Muscle of leg (tissue), 16 donors: ENCODE measurements around the gene ZC3H12A. TPM values are rescaled to one million over a fixed set of nuclear protein-coding genes. Genes with fewer than 3 reads are reported as not detected.

Source experiments
- DNase-seq: peaks from one replicate; pipeline ENCODE4 v3.0.0; 2013
- H3K27ac ChIP-seq: one replicate; pipeline ENCODE4 v1.5.1; 2013; ENCODE audit warnings: mild to moderate bottlenecking, low read length, control low read depth
- H3K27me3 ChIP-seq: one replicate; pipeline ENCODE4 v1.6.1; 2013; ENCODE audit warnings: low read length; ENCODE audit not compliant: control insufficient read depth, insufficient read depth
- H3K36me3 ChIP-seq: one replicate; pipeline ENCODE4 v1.6.1; 2013; ENCODE audit warnings: low read length; ENCODE audit not compliant: control insufficient read depth, insufficient read depth
- H3K4me1 ChIP-seq: one replicate; pipeline ENCODE4 v1.6.1; 2013; ENCODE audit warnings: low read length; ENCODE audit not compliant: control insufficient read depth, insufficient read depth
- H3K4me3 ChIP-seq: one replicate; pipeline ENCODE4 v1.5.1; 2013; ENCODE audit warnings: low read length, control low read depth
- H3K9me3 ChIP-seq: replicated peaks from 2 replicates; pipeline ENCODE4 v1.6.1; 2013; ENCODE audit warnings: low read depth, low read length; ENCODE audit not compliant: control insufficient read depth
- WGBS: methylation state at CpG from one replicate; pipeline ENCODE4 v1.1.5; 2013; ENCODE audit warnings: missing lambda C conversion rate; ENCODE audit not compliant: insufficient coverage; 5-methylcytosine and 5-hydroxymethylcytosine counted together
- long read RNA-seq, 11 donors: transcript quantifications; one replicate each; lab custom pipeline, GENCODE V29; 2026
- polyA plus RNA-seq, 8 donors: library from polyadenylated mRNA; unstranded; fragments of 120-200 nt; gene quantifications; one replicate each; pipeline versions ENCODE4 v1.2.1 to v1.2.3, GENCODE V29; 2013; ENCODE audit warnings: inconsistent platforms in 1 of 8, low replicate concordance in 1 of 8; ENCODE audit not compliant: insufficient read length in 8 of 8, insufficient read depth in 1 of 8
- total RNA-seq: library from RNA; stranded (reverse); fragments of 120-200 nt; gene quantifications from one replicate; pipeline ENCODE4 v1.2.4, GENCODE V29; 2013

Gene ZC3H12A
- total RNA-seq: 0.93 TPM
- 1 to 10 TPM in 7 of 8 donors, under 1 TPM in 1; 0.59 to 2.1 (median 1.1) TPM for polyA plus RNA-seq
- long read RNA-seq, donor 1: 0 reads
- long read RNA-seq, donor 2: 0 reads
- long read RNA-seq, donor 3: 0 reads
- long read RNA-seq, donor 4, partial matches to known transcripts: 0 of 1 reads
- long read RNA-seq, donor 4, other reads (novel, unspliced or antisense): 0 of 1 reads
- long read RNA-seq, donor 5: 0 reads
- long read RNA-seq, donor 6: 0 reads
- long read RNA-seq, donor 7, partial matches to known transcripts: 0 of 1 reads
- long read RNA-seq, donor 7, other reads (novel, unspliced or antisense): 0 of 1 reads
- long read RNA-seq, donor 8: 0 reads
- long read RNA-seq, donor 9: 0 reads
- long read RNA-seq, donor 10: 0 reads
- long read RNA-seq, donor 11: 0 reads

DNA sequence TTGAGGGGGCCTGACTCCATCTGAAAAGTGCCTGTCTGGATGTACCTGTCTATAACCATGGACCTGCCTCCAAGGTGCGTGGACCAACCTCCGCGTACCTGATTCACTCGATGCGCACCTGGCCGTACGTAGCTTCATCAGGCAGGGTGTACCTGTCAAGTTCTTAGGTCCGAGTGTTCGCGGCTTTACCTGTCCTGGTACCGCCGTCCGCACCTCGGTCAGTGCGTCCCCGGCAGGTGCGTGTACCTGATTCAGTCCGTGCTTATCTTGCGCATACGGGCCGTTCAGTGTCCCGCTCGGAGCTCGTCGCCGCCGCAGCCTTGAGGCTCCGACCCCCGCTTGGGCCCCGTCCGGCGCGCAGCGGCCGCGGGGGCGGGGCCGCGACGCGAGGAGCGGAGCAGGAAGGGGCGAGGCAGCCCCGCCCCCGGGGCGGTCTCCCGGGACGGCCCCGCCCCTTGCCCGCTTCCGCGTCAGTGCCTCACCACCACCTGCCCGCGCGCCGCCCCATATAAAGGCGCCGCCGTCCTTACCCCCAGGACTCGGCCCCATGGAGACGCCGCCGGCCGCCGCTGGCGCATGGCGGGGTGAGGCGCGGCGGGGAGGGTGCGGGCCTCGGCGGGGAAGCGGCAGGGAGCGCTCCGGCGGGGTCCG lies at the start of gene ZC3H12A:
TSS of gene ZC3H12A (plus strand) at position 535 of the 651 bp plus-strand sequence. CDS start 917 bp downstream, outside the sequence.
- Histone ChIP-seq H3K4me3 (peak within 1 kb of the TSS; percentile 68), H3K9me3 (no peaks in the 10 kb centered on the region), H3K36me3 (peaks cover 21% of the 10 kb centered on the region), H3K27ac (no peak within 1 kb of the TSS), H3K4me1 (peaks cover 57% of the 10 kb centered on the region), H3K27me3 (no peaks in the 10 kb centered on the region)
- under 1% methylated on average over 60 of the region's 78 CpGs for WGBS
- DNase-seq: peak; percentile 91

- Histone ChIP-seq H3K27me3 (no peaks in the 10 kb centered on the region), H3K36me3 (no peaks in the 10 kb centered on the region), H3K9me3 (no peaks in the 10 kb centered on the region), H3K4me1 (no peaks in the 10 kb centered on the region), H3K27ac (no peak overlapping the region), H3K4me3 (no peak overlapping the region)
- WGBS: 46% methylated on average over 3 of the region's 5 CpGs
- DNase-seq: no peak
Measured at GRCh38 chr1:37425221-37425620, 49.2 kb upstream of the ZC3H12A start.

DNA sequence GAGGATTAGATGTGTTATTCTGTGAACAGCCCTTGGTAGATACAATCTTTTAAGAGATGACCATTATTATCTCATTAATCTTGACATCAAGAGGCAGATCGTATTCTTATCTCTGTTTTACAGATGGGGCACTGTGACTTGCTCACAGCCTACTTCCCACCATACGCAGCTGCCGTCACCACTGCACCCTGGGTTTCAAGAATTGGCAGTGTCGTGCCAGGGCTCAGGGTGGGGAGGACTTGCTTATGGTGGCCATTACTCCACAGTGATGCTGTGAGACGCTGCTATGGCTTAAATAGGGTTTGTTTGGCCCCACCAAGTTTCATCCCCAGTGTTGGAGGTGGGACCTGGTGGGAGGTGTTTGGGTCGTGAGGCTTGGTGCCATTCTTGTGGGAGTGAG lies 45.4 kb upstream of the ZC3H12A start:
- H3K36me3 ChIP-seq: no peaks in the 10 kb centered on the region
- H3K4me3 ChIP-seq: no peak overlapping the region
- H3K4me1 ChIP-seq: no peaks in the 10 kb centered on the region
- H3K9me3 ChIP-seq: no peaks in the 10 kb centered on the region
- 68% methylated on average over 2 of the region's 6 CpGs for WGBS
- H3K27ac ChIP-seq: no peak overlapping the region
- peaks cover under 1% of the 10 kb centered on the region for H3K27me3 ChIP-seq
- DNase-seq: no peak

GRCh38 chr1:37430103-37430985 lies 44.0 kb upstream of the ZC3H12A start:
- H3K27ac ChIP-seq: no peak overlapping the region
- 57% methylated on average over 11 of the region's 11 CpGs for WGBS
- peaks cover 4% of the 10 kb centered on the region for H3K27me3 ChIP-seq

DNA sequence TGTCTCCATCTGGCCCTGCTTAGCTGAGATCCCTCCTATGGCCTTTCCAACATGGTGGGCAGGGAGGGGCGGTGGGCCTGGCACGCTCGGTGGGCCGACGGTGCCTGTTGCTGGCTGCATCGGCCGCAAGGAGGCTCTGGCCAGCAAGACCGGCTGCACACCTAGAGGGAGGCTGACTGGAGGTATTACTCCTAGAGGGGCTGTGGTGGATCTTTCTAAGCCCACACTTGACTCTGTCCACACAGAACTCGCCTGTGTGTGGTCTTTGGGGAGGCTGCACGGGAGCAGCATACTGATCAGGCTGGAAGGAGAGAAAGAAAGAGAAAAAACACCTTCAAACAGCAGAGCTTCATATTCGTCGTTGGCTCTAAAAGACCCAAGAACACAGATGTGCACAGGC lies 41.7 kb upstream of the ZC3H12A start:
- Histone ChIP-seq H3K4me1 (no peaks in the 10 kb centered on the region), H3K36me3 (no peaks in the 10 kb centered on the region), H3K9me3 (no peaks in the 10 kb centered on the region), H3K4me3 (no peak overlapping the region), H3K27ac (no peak overlapping the region), H3K27me3 (peaks cover 6% of the 10 kb centered on the region)
- 100% methylated on average over 1 of the region's 12 CpGs for WGBS
- no peak for DNase-seq

More at GRCh38 chr1:37430103-37430985, 44.0 kb upstream of the ZC3H12A start:
- H3K36me3 ChIP-seq: no peaks in the 10 kb centered on the region
- no peak overlapping the region for H3K4me3 ChIP-seq
- H3K4me1 ChIP-seq: no peaks in the 10 kb centered on the region
- no peaks in the 10 kb centered on the region for H3K9me3 ChIP-seq
- no peak for DNase-seq

- no peak for DNase-seq
- Histone ChIP-seq H3K4me1 (no peaks in the 10 kb centered on the region), H3K36me3 (no peaks in the 10 kb centered on the region), H3K4me3 (no peak overlapping the region), H3K27ac (no peak overlapping the region), H3K27me3 (peaks cover 6% of the 10 kb centered on the region), H3K9me3 (no peaks in the 10 kb centered on the region)
- 73% methylated on average over 6 of the region's 12 CpGs for WGBS
Measured at GRCh38 chr1:37433171-37433570, 41.2 kb upstream of the ZC3H12A start.

DNA sequence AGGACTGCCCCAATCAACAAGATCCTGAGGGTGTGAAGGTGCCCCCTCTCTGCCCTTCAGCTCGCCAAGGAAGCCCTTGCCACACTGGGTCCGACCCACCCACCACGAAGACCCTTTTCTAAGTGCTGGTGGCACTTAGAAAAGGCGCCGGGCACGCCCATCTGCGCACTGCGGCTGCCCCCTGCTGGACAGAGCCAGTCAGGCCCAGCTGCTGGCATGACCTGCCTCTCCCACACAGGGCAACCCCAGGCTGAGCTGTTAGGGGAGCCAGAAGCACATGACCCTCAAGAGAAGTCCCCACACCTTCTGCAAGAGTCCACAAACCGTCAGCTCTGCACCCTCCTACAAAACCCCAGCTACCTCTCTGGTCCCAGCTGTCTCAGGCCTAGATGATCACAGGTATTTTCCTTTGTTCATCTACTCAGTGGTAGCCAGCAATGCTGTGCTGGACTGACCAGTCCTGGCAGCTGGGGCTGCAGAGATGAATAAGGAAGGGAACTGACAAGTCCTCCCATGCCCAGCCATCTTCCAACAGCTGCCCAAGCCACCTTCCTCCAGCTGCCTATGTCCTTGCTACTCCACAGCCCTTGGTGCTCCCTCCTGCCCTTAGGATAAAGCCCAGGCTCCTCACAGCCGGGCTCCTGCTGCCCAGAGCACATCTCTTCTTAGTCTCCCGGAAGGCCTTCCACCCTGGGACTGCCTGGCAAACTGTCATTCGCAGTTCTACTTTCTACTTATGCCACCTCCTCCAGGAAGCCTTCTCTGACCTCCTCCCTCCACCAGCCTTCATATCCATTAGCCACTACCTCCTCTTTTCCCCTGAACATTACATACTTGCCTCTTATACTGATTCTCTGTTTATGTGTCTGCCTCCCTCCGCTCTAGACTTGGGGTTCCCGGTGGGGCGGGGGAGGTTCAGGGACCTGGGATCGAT lies 39.8 kb upstream of the ZC3H12A start:
- 18% methylated on average over 10 of the region's 16 CpGs for WGBS
- no peaks in the 10 kb centered on the region for H3K4me1 ChIP-seq
- H3K27me3 ChIP-seq: peaks cover 6% of the 10 kb centered on the region
- H3K4me3 ChIP-seq: no peak overlapping the region
- no peak overlapping the region for H3K27ac ChIP-seq
- DNase-seq: peak; percentile 44
- no peaks in the 10 kb centered on the region for H3K9me3 ChIP-seq
- no peaks in the 10 kb centered on the region for H3K36me3 ChIP-seq

- peaks cover 6% of the 10 kb centered on the region for H3K27me3 ChIP-seq
Measured at GRCh38 chr1:37437087-37437486, 37.3 kb upstream of the ZC3H12A start.

More at GRCh38 chr1:37437087-37437486, 37.3 kb upstream of the ZC3H12A start:
- Histone ChIP-seq H3K4me1 (no peaks in the 10 kb centered on the region), H3K36me3 (no peaks in the 10 kb centered on the region), H3K9me3 (no peaks in the 10 kb centered on the region), H3K4me3 (no peak overlapping the region), H3K27ac (no peak overlapping the region)
- DNase-seq: no peak
- 20% methylated on average over 1 of the region's 2 CpGs for WGBS
